PC-3 (cell line): Measurements from ENCODE around the gene DCP2. TPM values are rescaled to one million over a fixed set of nuclear protein-coding genes. Genes with fewer than 3 reads are reported as not detected.
"Not testable (repeated sequence)": the region's sequence is repeated elsewhere in the genome, so short reads cannot be mapped to it uniquely, and the experiment has no call there.

Experiments used
- ATAC-seq: fragments of 200-7000 bp; cut with Tn5 transposase; 2 replicates; pipeline ENCODE4 v1.9.1; 2020; ENCODE audit warnings: mild to moderate bottlenecking, moderate library complexity
- BruUV-seq: library from RNA; stranded (reverse); fragments of 400-500 nt; replicated peaks from 2 replicates; lab custom pipeline; 2021; lab: Mats Ljungman, UMichigan
- CTCF ChIA-PET: fragments of 300-600 bp; sonication (Branson Sonifier 250); formaldehyde crosslinking; loops from one replicate; lab custom pipeline; 2022; ENCODE audit warnings: antibody characterized with exemption; lab: Charles Lee
- POLR2A ChIA-PET: fragments of 300-600 bp; sonication (Branson Sonifier 250); formaldehyde crosslinking; loops from one replicate; lab custom pipeline; 2022; ENCODE audit warnings: antibody characterized with exemption; ENCODE audit not compliant: unreplicated experiment; lab: Charles Lee
- DNase-seq: peaks from one replicate; pipeline ENCODE4 v3.0.0-alpha.2; 2015
- H2AFZ ChIP-seq: fragments of 300-600 bp; sonication (generic); 2 replicates; pipeline ENCODE4 v1.6.0; 2016; ENCODE audit warnings: antibody characterized with exemption, low read length
- H3F3A ChIP-seq: fragments of 300-600 bp; sonication (generic); one replicate; pipeline ENCODE4 v1.6.0; 2017; ENCODE audit warnings: antibody characterized with exemption, low read length, control low read depth, mild to moderate bottlenecking; ENCODE audit not compliant: unreplicated experiment
- H3K27ac ChIP-seq: fragments of 300-600 bp; sonication (generic); 2 replicates; pipeline ENCODE4 v1.5.1; 2016; ENCODE audit warnings: mild to moderate bottlenecking, low read length
- H3K27me3 ChIP-seq: fragments of 300-600 bp; sonication (generic); 2 replicates; pipeline ENCODE4 v1.6.1; 2016; ENCODE audit warnings: low read length, mixed read lengths
- H3K36me3 ChIP-seq: fragments of 300-600 bp; sonication (generic); 2 replicates; pipeline ENCODE4 v1.6.1; 2016; ENCODE audit warnings: low read depth, mixed run types, low read length, mixed read lengths
- H3K4me1 ChIP-seq: fragments of 300-600 bp; sonication (generic); 2 replicates; pipeline ENCODE4 v1.5.1; 2016; ENCODE audit warnings: low read length; ENCODE audit not compliant: insufficient read depth
- H3K4me2 ChIP-seq: fragments of 300-600 bp; sonication (generic); 2 replicates; pipeline ENCODE4 v1.6.0; 2016; ENCODE audit warnings: low read length
- H3K4me3 ChIP-seq: fragments of 300-600 bp; sonication (generic); 2 replicates; pipeline ENCODE4 v1.5.1; 2016; ENCODE audit warnings: mild to moderate bottlenecking, low read length, mixed read lengths
- H3K79me2 ChIP-seq: fragments of 300-600 bp; sonication (generic); 2 replicates; pipeline ENCODE4 v1.6.1; 2017; ENCODE audit warnings: low read length, mixed read lengths
- H3K9ac ChIP-seq: fragments of 300-600 bp; sonication (generic); 2 replicates; pipeline ENCODE4 v1.6.0; 2016; ENCODE audit warnings: mild to moderate bottlenecking, low read length
- H3K9me2 ChIP-seq: fragments of 300-600 bp; sonication (generic); replicated peaks from 2 replicates; pipeline ENCODE4 v1.6.1; 2016; ENCODE audit warnings: mixed run types, low read length, mixed read lengths
- H3K9me3 ChIP-seq: fragments of 300-600 bp; sonication (generic); 2 replicates; pipeline ENCODE4 v1.6.1; 2016; ENCODE audit warnings: low read length, mixed read lengths
- H4K20me1 ChIP-seq: fragments of 300-600 bp; sonication (generic); 2 replicates; pipeline ENCODE4 v1.6.1; 2016; ENCODE audit warnings: low read length, mixed read lengths
- EZH2 ChIP-seq: fragments of 300-600 bp; sonication (generic); IDR thresholded peaks from one replicate; pipeline ENCODE4 v1.6.1; 2017; ENCODE audit warnings: antibody characterized with exemption, mild to moderate bottlenecking, low read length; ENCODE audit not compliant: unreplicated experiment
- EZH2phosphoT487 ChIP-seq: fragments of 300-600 bp; sonication (generic); IDR thresholded peaks from 2 replicates; pipeline ENCODE4 v1.6.1; 2018; ENCODE audit warnings: mild to moderate bottlenecking, antibody characterized with exemption, low read length, borderline replicate concordance
- intact Hi-C: fragments of 100-400 bp; cut with micrococcal nuclease; formaldehyde crosslinking; loops from 2 replicates; pipeline ENCODE4 v1.9.0; 2023
- total RNA-seq: library from RNA; depleted of rRNA; stranded (reverse); fragments of >200 nt; gene quantifications from 2 replicates; pipeline ENCODE4 v1.2.3, GENCODE V29; 2014
- TF ChIP-seq, protein P1 (sequence below): fragments of 300-600 bp; sonication (generic); conservative IDR thresholded peaks from 2 replicates; pipeline ENCODE4 v1.5.1; 2017; ENCODE audit warnings: antibody characterized with exemption, low read depth, mild to moderate bottlenecking, low read length

The DCP2 gene
- total RNA-seq, 1 experiment from 2014 or later = 33.6 TPM

- DNase-seq (no peak), ATAC-seq (no peak)
- no peaks in the 10 kb centered on the region for H3K36me3 ChIP-seq
- peaks cover 56% of the 10 kb centered on the region for H3K4me1 ChIP-seq
- H3K27me3 ChIP-seq = no peaks in the 10 kb centered on the region
- H3K27ac ChIP-seq = peak overlapping the region; percentile 79
- no TSS peak for BruUV-seq
- H2AFZ ChIP-seq = no peak overlapping the region
- CTCF ChIA-PET = no interaction called here
- TF ChIP-seq EZH2 = no peak
- TF ChIP-seq EZH2phosphoT487 = no peak
- TF ChIP-seq, protein P1, sequence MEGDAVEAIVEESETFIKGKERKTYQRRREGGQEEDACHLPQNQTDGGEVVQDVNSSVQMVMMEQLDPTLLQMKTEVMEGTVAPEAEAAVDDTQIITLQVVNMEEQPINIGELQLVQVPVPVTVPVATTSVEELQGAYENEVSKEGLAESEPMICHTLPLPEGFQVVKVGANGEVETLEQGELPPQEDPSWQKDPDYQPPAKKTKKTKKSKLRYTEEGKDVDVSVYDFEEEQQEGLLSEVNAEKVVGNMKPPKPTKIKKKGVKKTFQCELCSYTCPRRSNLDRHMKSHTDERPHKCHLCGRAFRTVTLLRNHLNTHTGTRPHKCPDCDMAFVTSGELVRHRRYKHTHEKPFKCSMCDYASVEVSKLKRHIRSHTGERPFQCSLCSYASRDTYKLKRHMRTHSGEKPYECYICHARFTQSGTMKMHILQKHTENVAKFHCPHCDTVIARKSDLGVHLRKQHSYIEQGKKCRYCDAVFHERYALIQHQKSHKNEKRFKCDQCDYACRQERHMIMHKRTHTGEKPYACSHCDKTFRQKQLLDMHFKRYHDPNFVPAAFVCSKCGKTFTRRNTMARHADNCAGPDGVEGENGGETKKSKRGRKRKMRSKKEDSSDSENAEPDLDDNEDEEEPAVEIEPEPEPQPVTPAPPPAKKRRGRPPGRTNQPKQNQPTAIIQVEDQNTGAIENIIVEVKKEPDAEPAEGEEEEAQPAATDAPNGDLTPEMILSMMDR = no peak
- no peaks in the 10 kb centered on the region for H3K9me3 ChIP-seq
- POLR2A ChIA-PET = interaction anchor here (0.6 kb wide), 1 partner anchor 41 kb away, joined by 4 read pairs; no protein-coding TSS in a partner anchor
- intact Hi-C loops = loop anchor here (5.0 to 10.0 kb wide), 2 partner anchors 186 to 408 kb away; no protein-coding TSS in a partner anchor
- no peak overlapping the region for H3K4me3 ChIP-seq
- no peaks in the 10 kb centered on the region for H3K9me2 ChIP-seq
- no peaks in the 10 kb centered on the region for H4K20me1 ChIP-seq
- peak overlapping the region; percentile 44 for H3K4me2 ChIP-seq
- no peaks in the 10 kb centered on the region for H3K79me2 ChIP-seq
- H3K9ac ChIP-seq = no peak overlapping the region
- peaks cover 12% of the 10 kb centered on the region for H3F3A ChIP-seq
Observed at GRCh38 chr5:112960315-112960714, 16.3 kb upstream of the DCP2 start.

GRCh38 chr5:112960863-112961504, 15.6 kb upstream of the DCP2 start:
- DNase-seq (no peak), ATAC-seq (no peak)
- no peaks in the 10 kb centered on the region for H3K79me2 ChIP-seq
- H3K36me3 ChIP-seq = no peaks in the 10 kb centered on the region
- no TSS peak for BruUV-seq
- H3K9me3 ChIP-seq = no peaks in the 10 kb centered on the region
- H3K27me3 ChIP-seq = no peaks in the 10 kb centered on the region
- TF ChIP-seq EZH2 (no peak), EZH2phosphoT487 (no peak)
- TF ChIP-seq, protein P1 = no peak
- no peak overlapping the region for H2AFZ ChIP-seq
- H3K4me3 ChIP-seq = no peak overlapping the region
- H3K27ac ChIP-seq = no peak overlapping the region
- POLR2A ChIA-PET = no interaction called here
- no peaks in the 10 kb centered on the region for H3K9me2 ChIP-seq
- H3K4me1 ChIP-seq = peaks cover 56% of the 10 kb centered on the region
- intact Hi-C loops = loop anchor here (5.0 to 10.0 kb wide), 2 partner anchors 186 to 409 kb away; no protein-coding TSS in a partner anchor
- peak overlapping the region; percentile 44; the same call in 1 of the 2 replicates for H3K4me2 ChIP-seq
- no peak overlapping the region for H3K9ac ChIP-seq
- no peaks in the 10 kb centered on the region for H4K20me1 ChIP-seq
- H3F3A ChIP-seq = peaks cover 12% of the 10 kb centered on the region
- CTCF ChIA-PET = no interaction called here

DNA sequence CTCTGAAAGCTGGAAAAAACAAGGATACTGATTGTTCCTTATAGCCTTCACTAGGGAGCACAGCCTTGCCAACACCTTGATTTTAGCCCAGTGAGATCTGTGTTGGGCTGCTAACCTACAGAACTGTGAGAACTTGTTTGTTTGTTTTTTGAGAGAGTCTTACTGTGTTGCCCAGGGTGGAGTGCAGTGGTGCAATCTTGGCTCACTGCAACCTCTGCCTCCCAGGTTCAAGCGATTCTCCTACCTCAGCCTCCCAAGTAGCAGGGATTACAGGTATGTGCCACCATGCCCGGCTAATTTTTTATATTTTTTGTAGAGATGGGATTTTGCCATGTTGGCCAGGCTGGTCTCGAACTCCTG, 13.2 kb upstream of the DCP2 start:
- H3K36me3 ChIP-seq, H3K9me2 ChIP-seq, DNase-seq, H3K4me3 ChIP-seq, CTCF ChIA-PET, BruUV-seq, H3K27me3 ChIP-seq, H3K9me3 ChIP-seq, ATAC-seq, H3F3A ChIP-seq, H3K79me2 ChIP-seq, H2AFZ ChIP-seq, H3K9ac ChIP-seq, H4K20me1 ChIP-seq, POLR2A ChIA-PET: not testable (repeated sequence)
- intact Hi-C loops = loop anchor here (5.0 to 10.0 kb wide), 2 partner anchors 189 to 411 kb away; no protein-coding TSS in a partner anchor
- Histone ChIP-seq H3K4me1 (peaks cover 43% of the 10 kb centered on the region), H3K4me2 (0 out of 2 replicates have a peak overlapping the region, but pooled peaks have one; percentile 12), H3K27ac (peak overlapping the region; percentile 56)
